NCI-H146 treated with DMSO at 0.1 percent for 48 hours (cell line): ENCODE measurements around the gene TEX264.
"Not testable (repeated sequence)": the region's sequence is repeated elsewhere in the genome, so short reads cannot be mapped to it uniquely, and the experiment has no call there.

Source experiments
- DNase-seq: peaks from one replicate; lab custom pipeline; 2025; ENCODE audit not compliant: unreplicated experiment; lab: John Stamatoyannopoulos, UW

TEX264 gene, protein sequence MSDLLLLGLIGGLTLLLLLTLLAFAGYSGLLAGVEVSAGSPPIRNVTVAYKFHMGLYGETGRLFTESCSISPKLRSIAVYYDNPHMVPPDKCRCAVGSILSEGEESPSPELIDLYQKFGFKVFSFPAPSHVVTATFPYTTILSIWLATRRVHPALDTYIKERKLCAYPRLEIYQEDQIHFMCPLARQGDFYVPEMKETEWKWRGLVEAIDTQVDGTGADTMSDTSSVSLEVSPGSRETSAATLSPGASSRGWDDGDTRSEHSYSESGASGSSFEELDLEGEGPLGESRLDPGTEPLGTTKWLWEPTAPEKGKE

DNA sequence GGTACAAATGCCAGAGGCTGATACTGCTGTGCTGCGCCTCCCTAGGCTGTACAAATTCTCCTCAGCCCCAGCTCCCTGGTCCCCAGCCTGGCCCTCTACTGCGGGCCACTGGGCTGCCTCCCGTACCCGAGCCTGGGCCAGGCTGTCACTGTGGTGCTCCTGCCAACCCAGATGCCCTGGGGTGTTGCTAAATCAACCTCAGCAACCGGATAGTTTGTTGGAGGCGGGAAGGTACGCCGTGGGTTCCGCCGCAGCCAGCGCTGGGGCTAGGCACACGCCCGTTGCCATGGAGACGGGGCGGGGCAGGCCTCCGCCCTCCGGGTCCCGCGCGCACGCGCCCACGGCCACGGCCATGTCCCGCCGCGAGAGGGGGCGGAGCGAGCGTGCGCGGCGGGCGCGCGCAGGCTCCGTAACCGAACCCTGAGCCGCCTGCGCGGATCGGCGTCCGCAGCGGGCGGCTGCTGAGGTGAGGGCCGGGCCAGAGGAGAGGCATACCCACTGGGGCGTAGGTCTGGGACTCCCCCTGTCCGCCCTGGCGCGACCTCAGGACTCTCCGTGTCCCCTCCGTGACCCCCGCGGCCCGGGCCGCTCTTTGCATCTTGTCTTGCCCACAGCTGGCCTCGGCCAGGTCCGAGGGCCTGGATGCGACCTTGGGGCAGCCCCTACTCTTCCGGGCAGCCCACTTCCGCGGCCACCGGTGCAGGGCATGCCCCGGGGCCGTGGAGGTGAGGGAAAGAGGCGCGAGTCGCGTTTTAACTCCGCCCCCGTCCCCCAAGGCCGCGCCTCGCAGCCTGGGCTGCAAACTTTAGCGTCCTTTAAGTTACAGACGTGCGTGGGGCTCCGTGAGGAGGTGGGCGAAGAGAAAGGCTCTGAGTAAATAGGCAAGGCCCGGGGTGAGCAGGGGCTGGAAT is at the start of gene TEX264:
TEX264 (plus strand) TSS at position 430 of the 911 bp plus-strand sequence. CDS start 3,053 bp downstream, outside the sequence.
- DNase-seq, result peak; percentile 16

DNA sequence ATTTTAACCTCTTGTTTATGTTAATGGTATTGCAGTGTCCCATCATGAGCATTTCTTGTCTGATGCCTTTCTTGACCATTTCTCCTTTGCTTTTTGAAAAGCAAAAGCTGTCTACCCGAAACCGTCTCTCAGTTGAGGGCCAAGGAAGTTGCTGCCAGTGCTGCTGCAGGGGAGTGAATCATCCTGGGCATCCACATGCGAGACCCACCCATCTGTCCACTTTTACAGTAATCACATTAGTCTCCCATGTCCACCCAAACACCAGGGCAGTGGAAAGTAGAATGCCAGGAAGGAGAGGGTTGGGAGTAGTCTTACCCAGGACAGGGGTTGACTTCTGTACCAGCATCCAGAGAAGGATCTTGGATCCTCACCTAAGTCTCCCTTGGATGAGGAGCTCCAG is 48.6 kb upstream of the TEX264 start:
- DNase-seq, result no peak

DNA sequence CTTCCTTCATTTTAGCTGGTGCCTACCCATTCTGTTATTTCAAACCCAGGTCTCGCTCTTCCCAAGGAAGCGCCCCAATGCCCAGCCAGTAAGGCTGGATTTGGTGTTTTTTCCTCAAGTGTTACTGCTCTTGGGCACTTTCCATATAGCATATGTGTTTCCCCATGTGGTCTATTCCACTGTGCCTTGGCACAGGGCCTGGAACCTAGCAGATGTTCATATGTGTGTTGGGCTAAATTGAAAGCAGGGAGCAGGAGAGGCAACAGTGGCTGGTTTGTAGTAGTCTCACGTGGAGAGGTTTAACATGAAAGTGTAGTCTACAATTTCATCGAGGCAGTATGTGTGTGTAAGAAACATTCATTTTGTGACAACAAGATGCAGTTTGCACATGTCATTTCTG is 48.2 kb upstream of the TEX264 start:
- DNase-seq, result no peak

- DNase-seq, result no peak
Measured at GRCh38 chr3:51630513-51630912, 40.5 kb upstream of the TEX264 start.

DNA sequence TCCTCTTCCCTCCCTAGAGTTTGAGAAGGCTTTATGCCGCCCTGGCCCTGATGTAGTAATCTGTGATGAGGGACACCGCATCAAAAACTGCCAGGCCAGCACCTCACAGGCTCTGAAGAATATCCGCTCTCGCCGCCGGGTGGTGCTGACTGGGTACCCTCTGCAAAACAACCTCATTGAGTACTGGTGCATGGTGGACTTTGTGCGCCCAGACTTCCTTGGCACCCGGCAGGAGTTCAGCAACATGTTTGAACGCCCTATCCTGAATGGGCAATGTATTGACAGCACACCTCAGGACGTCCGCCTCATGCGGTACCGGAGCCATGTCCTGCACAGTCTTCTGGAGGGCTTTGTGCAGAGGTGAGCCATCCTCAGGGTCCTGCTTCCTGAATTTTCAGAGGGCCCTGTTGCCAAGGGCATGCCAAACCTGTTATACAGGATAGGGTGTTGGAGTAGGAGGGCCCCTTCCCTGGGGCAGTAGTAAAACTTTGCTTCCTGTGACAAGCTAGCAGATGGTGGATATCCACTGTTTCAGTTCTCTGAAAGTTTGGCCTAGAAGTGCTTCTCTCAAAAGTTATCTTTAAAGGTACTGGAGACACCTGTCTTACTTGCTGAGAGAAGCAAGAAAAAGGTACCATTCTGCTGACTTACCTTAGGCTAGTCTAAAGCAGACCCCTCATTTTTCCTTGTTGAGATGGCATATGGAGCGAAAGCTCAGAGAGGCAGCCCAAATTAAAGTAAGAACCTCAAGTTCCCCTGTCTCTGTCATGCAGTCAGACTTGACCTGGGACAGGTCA is 33.7 kb upstream of the TEX264 start:
- DNase-seq, result no peak

DNA sequence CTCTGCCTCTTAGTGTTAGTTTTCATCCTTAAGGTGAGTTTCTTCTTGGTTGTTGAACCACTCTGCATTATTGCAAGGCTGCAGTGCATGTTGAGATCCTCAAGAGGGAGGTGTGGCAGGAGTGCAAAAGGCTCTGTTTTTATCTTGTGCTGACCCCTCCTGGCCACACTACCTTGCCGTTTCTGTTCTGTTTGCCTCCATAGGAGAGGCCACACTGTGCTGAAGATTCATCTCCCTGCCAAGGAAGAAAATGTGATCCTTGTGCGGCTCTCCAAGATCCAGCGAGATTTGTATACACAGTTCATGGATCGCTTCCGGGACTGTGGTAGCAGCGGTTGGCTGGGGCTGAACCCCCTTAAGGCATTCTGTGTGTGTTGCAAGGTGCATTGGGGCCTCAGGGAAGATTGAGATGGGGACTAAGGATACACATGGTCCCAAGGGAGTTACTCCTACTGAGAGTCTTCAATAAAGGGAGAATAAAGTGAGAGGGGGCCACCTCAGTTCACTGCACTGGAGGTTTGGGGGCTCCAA is 33.0 kb upstream of the TEX264 start:
- DNase-seq, result no peak

DNA sequence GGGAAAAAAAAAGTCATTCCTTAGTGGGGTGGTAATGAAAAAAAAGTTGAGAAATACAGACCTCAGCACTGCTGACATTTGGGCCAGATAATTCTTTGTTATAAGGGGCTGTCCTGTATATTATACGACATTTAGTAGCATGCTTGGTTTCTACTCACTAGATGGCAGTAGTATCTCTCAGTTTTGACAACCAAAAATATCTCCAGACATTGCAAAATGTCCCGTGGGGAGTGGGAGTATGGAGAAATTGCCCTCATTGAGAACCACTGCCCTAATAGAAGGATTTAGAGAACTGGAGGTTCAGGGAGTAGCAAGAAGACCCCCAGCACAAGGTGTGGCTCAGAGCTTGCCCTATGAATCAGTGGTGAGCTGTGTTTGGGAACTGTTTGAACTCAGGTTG is 28.6 kb upstream of the TEX264 start:
- no peak for DNase-seq

- DNase-seq, result no peak
Measured at GRCh38 chr3:51646091-51646490, 25.0 kb upstream of the TEX264 start.

DNA sequence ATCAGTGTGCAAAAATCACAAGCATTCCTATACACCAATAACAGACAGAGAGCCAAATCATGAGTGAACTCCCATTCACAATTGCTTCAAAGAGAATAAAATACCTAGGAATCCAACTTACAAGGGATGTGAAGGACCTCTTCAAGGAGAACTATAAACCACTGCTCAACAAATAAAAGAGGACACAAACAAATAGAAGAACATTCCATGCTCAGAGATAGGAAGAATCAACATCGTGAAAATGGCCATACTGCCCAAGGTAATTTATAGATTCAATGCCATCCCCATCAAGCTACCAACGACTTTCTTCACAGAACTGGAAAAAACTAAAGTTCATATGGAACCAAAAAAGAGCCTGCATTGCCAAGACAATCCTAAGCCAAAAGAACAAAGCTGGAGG is 18.9 kb upstream of the TEX264 start:
- DNase-seq, result not testable (repeated sequence)

GRCh38 chr3:51653409-51653808 is 17.6 kb upstream of the TEX264 start:
- DNase-seq, result not testable (repeated sequence)

GRCh38 chr3:51657234-51657633 is 13.8 kb upstream of the TEX264 start:
- no peak for DNase-seq

DNA sequence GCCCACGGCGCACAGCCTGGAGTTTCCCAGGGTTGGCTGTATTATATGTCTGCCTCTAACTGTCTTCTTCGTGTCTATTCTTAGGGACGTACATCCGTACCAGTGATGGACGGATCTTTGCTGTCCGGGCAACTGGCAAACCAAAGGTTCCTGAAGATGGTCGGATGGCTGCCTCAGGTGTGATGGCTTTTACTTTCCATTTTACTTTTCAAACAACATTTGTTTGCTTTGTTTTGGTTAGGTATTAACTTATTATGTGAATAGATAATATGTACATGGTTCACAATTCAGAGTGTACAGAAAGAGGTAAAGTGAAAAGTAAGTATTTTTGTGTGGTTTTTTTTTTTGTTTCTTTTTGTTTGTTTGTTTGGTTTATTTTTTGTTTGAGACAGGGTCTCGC is 11.1 kb upstream of the TEX264 start:
- no peak for DNase-seq

- no peak for DNase-seq
Measured at GRCh38 chr3:51662456-51662855, 8.6 kb upstream of the TEX264 start.

GRCh38 chr3:51668756-51669155 is 2.3 kb upstream of the TEX264 start:
- DNase-seq, result no peak

DNA sequence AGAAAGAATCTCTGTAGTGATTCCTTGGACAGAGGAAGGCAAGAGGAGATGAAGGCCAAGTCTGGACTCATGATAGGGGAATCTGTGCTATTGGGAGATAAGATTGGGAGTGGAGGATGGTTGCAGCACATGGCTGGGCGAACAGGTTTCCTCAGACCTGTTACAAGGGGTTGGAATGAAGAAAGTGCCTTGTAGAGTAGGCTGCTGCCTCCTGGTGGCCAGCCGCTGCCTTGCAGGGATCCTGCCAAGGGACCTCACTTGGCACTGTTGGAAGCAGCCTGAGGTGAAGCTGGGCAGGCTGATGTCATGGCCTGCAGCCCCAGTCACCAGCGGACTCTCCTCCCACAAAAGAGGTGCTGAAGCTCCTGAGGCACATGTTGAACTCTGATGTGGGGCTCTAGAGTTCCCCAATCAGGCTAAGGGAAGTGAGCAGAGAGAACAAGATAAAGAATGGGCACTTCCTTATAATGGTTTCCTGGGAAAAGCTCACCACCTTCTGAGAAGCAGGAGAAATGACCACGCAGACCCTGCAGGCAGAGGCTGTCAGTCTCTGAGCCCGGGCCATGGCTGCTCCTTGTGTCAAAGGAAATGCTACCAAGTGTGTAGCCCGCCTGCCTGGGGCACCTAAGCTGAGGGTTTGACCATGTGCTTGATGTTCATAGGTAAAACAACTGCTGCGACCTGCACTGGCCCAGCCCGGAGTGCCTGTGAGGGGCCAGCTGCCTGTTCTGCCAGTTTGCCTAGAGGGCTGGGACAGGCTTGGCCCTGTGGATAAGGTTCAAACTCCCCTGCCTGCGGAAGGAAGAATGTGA is 1.6 kb upstream of the TEX264 start:
- peak; percentile 17 for DNase-seq

DNA sequence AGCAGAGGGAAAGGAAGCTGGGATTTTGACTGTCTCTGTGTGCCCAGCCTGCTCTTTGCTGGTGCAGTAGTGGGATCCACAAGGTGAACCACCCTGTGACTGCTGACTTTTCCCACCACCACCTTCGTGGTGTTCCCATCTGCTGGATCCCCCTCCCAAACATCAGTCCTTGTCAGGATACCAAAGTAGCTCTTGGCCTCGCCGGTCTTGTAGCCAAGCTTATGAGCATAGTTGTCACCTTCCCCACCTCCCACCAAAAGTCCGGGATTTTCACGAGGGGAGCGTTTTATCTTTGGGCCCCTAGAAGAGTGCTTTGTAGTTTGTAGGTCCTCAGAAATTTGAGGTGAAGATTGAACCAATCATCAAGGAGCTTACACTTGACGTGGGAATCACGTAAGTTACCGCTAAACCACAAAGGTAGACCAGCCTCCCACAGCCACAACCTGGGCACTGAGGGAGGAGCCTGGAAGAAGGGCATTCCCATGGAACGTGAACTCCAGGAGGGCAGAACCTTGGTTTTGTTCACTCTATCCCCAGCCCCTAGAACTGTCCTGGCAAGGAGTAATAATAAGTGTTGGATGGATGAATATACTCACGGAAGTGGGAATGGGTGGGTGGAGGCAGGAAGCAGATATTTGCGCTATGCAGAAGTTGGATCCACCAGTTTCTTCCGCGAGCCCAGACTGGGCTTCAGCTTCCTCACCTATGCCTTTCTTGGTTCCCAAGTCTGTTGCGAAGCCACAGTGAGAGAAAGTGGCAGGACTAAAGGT is 814 bp upstream of the TEX264 start:
- no peak for DNase-seq

GRCh38 chr3:51671734-51672475 is 853 bp downstream of the TEX264 start:
- DNase-seq, result peak; percentile 29

- no peak for DNase-seq
Measured at GRCh38 chr3:51673181-51673801, 2.2 kb downstream of the TEX264 start.
